ENCODE measurements around the gene AIPL1.

DNA sequence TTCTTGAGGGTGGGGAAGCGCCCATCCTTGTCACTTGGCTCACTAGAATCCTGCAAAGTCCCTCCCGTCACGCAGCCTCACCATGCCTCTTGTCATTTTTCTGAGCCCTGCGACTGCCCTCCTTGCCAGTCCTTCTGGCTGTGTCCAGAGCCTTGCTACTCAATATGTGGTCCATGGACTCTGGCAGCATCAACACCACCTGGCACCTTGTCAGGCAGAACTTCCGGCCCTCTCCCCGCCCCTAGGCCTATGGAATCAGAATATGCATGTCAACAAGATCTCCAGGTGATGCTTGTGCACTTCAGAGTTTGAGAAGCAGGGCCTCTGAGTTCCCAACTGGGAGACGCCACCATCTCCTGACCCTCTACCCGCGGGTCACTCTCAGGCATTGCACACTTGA, 21.4 kb upstream of the AIPL1 start:
- no peak for TF ChIP-seq POLR2A (IDR thresholded peaks at IDR 0.05)
- TF ChIP-seq, protein P1, sequence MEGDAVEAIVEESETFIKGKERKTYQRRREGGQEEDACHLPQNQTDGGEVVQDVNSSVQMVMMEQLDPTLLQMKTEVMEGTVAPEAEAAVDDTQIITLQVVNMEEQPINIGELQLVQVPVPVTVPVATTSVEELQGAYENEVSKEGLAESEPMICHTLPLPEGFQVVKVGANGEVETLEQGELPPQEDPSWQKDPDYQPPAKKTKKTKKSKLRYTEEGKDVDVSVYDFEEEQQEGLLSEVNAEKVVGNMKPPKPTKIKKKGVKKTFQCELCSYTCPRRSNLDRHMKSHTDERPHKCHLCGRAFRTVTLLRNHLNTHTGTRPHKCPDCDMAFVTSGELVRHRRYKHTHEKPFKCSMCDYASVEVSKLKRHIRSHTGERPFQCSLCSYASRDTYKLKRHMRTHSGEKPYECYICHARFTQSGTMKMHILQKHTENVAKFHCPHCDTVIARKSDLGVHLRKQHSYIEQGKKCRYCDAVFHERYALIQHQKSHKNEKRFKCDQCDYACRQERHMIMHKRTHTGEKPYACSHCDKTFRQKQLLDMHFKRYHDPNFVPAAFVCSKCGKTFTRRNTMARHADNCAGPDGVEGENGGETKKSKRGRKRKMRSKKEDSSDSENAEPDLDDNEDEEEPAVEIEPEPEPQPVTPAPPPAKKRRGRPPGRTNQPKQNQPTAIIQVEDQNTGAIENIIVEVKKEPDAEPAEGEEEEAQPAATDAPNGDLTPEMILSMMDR (IDR thresholded peaks at IDR 0.05) = no peak

All from upper lobe of left lung (tissue), 4 donors.